Chondrocyte (in vitro differentiated cells): ENCODE data around the gene HELZ. TPM values are rescaled to one million over a fixed set of nuclear protein-coding genes. Genes with fewer than 3 reads are reported as not detected.
A peak's percentile ranks its signal among the peaks of the same experiment; 100 is the strongest.
"Not testable (repeated sequence)": the region's sequence is repeated elsewhere in the genome, so short reads cannot be mapped to it uniquely, and the experiment has no call there.

Experiments used
- DNase-seq: peaks from one replicate; pipeline ENCODE4 v3.0.0; 2021; ENCODE audit warnings: mixed read lengths, low spot score
- H3K27ac Mint-ChIP-seq: one replicate; pipeline ENCODE4 v1.8.0; 2021; ENCODE audit warnings: mild to moderate bottlenecking, moderate library complexity, mixed read lengths; ENCODE audit not compliant: unreplicated experiment
- H3K27me3 Mint-ChIP-seq: 2 replicates; pipeline ENCODE4 v1.8.0; 2021; ENCODE audit warnings: low read depth, mixed read lengths
- H3K36me3 Mint-ChIP-seq: 2 replicates; pipeline ENCODE4 v1.8.0; 2021; ENCODE audit warnings: low read depth, mixed read lengths
- H3K4me1 Mint-ChIP-seq: 2 replicates; pipeline ENCODE4 v1.8.0; 2021; ENCODE audit warnings: low read depth, mild to moderate bottlenecking, mixed read lengths
- H3K4me3 Mint-ChIP-seq: one replicate; pipeline ENCODE4 v1.8.0; 2021; ENCODE audit warnings: mild to moderate bottlenecking, moderate library complexity, mixed read lengths; ENCODE audit not compliant: unreplicated experiment
- H3K9me3 Mint-ChIP-seq: 2 replicates; pipeline ENCODE4 v1.8.0; 2021; ENCODE audit warnings: low read depth, mixed read lengths
- CTCF ChIP-seq: fragments of 200-600 bp; sonication (generic); IDR thresholded peaks from 2 replicates; pipeline ENCODE4 v1.5.0; 2021; ENCODE audit warnings: antibody characterized with exemption, mild to moderate bottlenecking, moderate library complexity
- total RNA-seq: library from RNA; stranded (reverse); gene quantifications from 3 replicates; pipeline ENCODE4 v1.2.1, GENCODE V29; 2021

Gene HELZ
- total RNA-seq, 1 donor from 2014 or later, result 55.8 TPM

- no peak for DNase-seq
- Mint-ChIP-seq H3K27ac (no peak overlapping the region), H3K36me3 (peaks cover 13% of the 10 kb centered on the region), H3K9me3 (no peaks in the 10 kb centered on the region), H3K4me3 (no peak overlapping the region), H3K4me1 (peaks cover 23% of the 10 kb centered on the region), H3K27me3 (no peaks in the 10 kb centered on the region)
- TF ChIP-seq CTCF, result no peak
These were observed 42.5 kb downstream of the HELZ start for GRCh38 chr17:67202503-67202902.

DNA sequence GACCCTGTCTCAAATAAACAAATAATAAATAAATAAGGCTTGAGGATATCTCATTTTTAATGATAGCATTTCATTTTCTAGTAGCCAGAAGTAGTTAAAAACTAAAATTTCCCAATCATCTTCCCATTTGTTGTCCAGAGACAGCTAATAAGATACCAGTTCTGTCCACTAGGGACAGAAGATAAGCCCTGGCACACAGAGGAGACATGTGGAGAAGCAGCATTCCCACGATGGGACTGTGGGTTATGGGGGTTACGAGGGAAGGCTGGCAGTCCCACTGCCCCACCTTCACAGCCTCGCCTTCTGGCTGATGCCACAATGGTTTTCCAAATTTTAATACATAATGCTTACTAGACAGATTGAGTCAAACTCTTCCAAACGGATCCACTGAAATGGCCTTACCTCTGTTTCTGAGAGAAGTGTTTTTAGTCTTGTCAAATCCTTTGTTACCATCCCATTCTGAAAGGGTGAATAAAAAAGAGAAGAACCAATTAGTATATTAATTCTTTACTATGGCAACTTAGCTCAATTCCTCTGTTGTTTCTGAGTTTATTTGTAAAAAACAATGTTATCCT is 44.2 kb downstream of the HELZ start:
- Mint-ChIP-seq H3K4me3 (no peak overlapping the region), H3K27me3 (no peaks in the 10 kb centered on the region), H3K4me1 (peaks cover 19% of the 10 kb centered on the region), H3K36me3 (peaks cover 18% of the 10 kb centered on the region), H3K9me3 (no peaks in the 10 kb centered on the region), H3K27ac (no peak overlapping the region)
- TF ChIP-seq CTCF, result peak; percentile 71
- no peak for DNase-seq

DNA sequence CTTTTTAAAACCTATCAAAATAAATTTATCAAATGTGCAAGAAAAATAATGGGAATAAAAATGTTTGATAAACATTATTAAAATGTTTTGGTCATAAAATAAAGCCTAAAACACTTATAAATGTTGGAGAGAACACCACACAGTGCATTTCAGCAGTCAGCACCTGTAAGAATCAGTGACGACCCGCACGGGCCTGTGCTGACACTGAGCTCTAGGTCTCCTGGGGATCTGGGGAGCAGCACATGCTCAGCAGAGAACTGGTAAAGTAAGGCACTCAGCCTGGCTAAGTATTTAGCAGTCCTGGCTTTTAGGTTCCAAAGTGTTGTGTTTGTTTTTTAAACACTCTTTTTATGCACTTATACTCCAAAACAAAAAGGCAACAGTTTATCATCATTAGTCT is 46.9 kb downstream of the HELZ start:
- H3K4me3 Mint-ChIP-seq, result no peak overlapping the region

DNA sequence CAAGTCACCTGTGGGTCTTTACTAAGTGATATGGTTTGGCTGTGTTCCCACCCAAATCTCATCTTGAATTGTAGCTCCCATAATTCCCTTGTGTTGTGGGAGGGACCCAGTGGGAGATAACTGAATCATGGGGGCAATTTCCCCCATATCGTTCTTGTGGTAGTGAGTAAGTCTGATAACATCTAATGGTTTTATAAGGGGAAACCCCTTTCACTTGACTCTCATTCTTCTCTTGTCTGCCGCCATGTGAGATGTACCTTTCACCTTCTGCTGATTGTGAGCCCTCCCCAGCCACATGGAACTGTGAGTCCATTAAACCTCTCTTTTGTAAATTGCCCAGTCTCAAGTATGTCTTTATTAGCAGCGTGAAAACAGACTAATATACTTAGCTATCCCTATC is 48.0 kb downstream of the HELZ start:
- H3K9me3 Mint-ChIP-seq, DNase-seq, H3K27ac Mint-ChIP-seq, H3K27me3 Mint-ChIP-seq, H3K4me3 Mint-ChIP-seq: not testable (repeated sequence)
- peaks cover 18% of the 10 kb centered on the region for H3K4me1 Mint-ChIP-seq
- peaks cover 15% of the 10 kb centered on the region for H3K36me3 Mint-ChIP-seq

More for the DNA sequence above, 46.9 kb downstream of the HELZ start:
- H3K27ac Mint-ChIP-seq, result no peak overlapping the region
- DNase-seq, result no peak
- no peaks in the 10 kb centered on the region for H3K9me3 Mint-ChIP-seq
- H3K4me1 Mint-ChIP-seq, result peaks cover 16% of the 10 kb centered on the region
- no peak for TF ChIP-seq CTCF
- peaks cover 15% of the 10 kb centered on the region for H3K36me3 Mint-ChIP-seq
- no peaks in the 10 kb centered on the region for H3K27me3 Mint-ChIP-seq

GRCh38 chr17:67196422-67196821 is 48.6 kb downstream of the HELZ start:
- Mint-ChIP-seq H3K9me3 (no peaks in the 10 kb centered on the region), H3K27me3 (no peaks in the 10 kb centered on the region), H3K4me3 (no peak overlapping the region), H3K36me3 (peaks cover 15% of the 10 kb centered on the region), H3K27ac (no peak overlapping the region), H3K4me1 (peaks cover 18% of the 10 kb centered on the region)
- no peak for DNase-seq
- no peak for TF ChIP-seq CTCF

DNA sequence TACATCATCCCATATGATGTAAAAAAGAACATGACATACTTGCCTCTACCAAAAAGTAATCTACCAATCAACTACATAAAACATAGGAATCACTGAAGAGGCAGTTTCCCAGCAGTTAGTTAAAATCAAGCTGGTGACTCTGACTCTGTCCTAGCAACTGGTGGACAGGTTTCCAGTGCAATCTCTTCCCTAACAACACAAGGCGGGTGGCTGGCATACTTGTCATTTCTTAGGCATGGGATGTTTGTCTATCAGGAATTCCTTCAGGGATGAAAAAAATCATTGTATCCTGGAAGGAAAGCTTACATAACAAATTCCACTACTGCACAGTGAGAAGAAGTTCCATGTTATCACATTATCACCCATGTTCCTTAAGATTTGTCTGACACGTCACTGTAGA is 50.9 kb downstream of the HELZ start:
- no peak for DNase-seq

More for the DNA sequence above, 50.9 kb downstream of the HELZ start:
- Mint-ChIP-seq H3K36me3 (peaks cover 8% of the 10 kb centered on the region), H3K4me3 (no peak overlapping the region), H3K27ac (peak overlapping the region; percentile 88), H3K27me3 (no peaks in the 10 kb centered on the region), H3K9me3 (no peaks in the 10 kb centered on the region), H3K4me1 (peaks cover 18% of the 10 kb centered on the region)
- no peak for TF ChIP-seq CTCF
